Left kidney (tissue), 2 donors: ENCODE results near the gene RBX1. TPM values are rescaled to one million over a fixed set of nuclear protein-coding genes. Genes with fewer than 3 reads are reported as not detected.
"Not testable (repeated sequence)": the region's sequence is repeated elsewhere in the genome, so short reads cannot be mapped to it uniquely, and the experiment has no call there.

Experiments used
- DNase-seq: peaks from one replicate; pipeline ENCODE4 v3.0.0-alpha.2; 2013
- polyA plus RNA-seq: library from polyadenylated mRNA; unstranded; fragments of 120-200 nt; gene quantifications from one replicate; pipeline ENCODE4 v1.2.1, GENCODE V29; 2013; ENCODE audit not compliant: insufficient read length

Gene RBX1
- polyA plus RNA-seq, 1 donor = 71.4 TPM

DNA sequence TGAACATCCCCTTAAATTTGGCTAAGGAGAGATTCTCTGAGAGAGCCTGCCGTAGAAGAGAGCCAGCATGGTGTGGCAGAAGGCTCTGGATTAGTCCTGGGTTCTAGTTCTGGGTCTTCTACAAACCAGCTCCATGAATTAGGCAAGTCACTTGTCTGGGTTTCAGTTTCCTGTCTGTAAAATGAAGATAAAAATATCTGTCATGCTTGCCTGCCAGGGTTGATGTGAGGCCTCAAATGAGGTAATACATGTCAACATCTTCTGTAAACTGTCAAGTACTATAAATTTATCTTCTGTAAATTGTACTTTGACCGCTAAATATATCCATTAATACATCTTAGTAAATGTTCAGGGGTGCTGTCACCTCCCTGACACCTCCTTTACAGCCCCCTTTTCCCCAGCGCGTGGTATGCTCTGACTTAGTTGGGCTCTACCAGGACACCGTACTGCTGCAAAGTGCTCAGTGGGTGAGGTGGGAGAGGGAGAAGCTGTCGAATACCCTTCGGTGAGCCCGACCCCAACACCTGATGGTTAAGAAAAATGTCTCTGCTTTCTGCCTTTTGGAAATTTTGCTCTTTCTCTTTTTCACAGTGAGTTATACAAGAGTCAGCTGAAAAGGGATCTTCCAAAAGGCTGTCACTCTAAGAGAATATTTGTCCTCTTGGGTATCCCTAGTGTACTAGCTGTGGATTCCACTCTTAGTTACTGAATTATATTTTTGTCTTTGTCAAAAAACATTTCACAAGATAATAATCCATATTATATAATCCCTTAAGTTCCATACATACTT lies 15.0 kb downstream of the RBX1 start:
- no peak for DNase-seq

DNA sequence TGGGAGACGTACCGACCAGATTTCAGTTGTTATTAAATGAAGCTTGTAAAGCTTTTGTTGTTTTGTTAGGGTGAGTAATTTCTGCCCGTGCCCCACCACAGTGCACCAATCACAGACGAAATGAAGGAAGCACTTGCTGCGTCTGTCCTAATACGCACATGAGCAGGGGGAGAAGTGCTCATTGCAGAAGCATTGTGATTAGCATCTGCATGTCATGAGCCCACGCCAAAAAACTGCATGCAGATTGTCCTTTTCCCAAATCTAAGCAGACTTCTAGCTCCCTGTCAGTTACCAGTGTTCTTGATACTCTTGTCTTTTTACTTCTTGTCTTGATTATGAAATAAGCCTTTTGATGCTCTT lies 15.5 kb downstream of the RBX1 start:
- no peak for DNase-seq

DNA sequence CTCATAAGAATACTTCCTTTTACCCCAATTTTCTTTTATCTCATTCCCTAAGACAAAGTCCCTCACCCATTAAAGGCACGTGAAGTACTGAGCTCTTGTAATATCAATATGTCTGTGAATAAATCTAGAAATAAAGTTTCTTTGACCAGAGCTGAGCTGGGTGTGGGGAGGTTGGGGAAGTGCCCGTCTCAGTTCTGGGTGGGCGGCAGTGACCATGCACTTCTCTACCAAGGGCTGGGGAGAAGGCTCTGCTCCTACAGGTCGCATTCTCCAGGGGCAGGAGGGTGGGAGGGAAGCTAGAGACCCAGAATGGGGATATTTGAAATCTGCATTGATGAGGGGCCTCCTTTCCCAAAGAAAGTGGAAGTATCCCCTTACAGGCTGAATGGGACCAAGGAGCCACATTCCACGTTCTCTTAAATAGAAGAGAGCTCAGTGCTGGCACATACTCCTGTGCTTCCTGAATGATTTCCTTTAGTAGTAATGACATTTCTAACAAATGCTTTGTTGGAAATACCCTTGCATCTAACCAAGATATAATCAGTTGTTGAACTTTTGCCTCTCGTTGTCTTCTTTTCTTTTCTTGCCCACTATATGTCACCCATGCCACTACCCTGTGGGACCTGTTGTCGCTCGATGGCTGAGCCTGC lies 16.1 kb downstream of the RBX1 start:
- DNase-seq = no peak

DNA sequence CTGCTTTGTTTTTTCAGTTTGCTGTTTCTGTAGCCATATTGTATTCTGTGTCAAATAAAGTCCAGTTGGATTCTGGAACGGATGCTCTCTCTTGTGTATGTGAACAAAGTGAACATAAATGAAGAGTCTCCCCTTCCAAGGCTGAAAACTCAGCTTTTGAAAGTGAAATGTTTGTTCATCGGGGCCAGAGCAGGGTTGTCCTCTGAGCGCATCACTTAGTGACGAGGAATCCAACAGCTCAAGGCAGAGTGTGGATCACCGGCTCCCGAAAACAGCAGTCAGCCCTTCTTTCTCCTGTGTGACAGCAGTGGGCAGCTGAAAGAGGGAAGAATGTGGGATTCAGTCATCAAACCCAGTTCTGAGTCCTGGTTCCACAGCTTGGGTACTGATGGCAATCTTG lies 21.4 kb downstream of the RBX1 start:
- no peak for DNase-seq

DNA sequence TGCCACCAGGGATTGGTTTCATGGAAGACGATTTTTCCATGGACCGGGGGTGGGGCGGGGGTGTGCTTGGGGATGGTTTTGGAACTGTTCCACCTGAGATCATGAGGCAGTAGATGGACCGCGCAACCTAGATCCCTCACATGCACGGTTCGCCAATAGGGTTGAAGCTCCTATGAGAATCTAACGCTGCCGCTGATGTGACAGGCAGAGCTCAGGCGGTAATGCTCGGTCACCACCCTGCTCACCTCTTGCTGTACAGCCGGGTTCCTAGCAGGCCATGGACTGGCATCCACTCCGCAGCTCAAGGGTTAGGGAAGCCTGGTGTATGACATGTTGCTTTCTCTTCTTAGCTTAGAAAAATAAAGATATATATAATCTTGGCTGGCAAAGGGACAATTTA lies 22.0 kb downstream of the RBX1 start:
- no peak for DNase-seq

DNA sequence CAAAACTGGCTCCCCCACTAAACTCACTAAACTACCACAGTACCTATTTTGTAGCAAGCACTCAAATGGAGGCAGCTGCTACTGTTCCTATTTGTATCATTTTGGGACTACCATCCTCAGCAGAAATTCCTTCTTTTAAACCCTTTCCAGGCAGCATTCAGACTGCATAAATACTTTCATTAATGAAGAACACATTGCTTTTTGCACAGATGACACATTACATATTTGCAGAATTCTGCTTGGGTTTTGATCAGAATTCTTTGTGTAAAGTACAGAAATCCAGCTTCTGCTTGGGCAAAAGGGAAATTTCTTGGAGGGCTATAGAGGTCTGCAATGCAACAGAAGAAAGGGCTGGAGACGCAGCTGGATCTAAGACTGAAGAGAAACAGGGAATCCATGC lies 24.2 kb downstream of the RBX1 start:
- DNase-seq = no peak

DNA sequence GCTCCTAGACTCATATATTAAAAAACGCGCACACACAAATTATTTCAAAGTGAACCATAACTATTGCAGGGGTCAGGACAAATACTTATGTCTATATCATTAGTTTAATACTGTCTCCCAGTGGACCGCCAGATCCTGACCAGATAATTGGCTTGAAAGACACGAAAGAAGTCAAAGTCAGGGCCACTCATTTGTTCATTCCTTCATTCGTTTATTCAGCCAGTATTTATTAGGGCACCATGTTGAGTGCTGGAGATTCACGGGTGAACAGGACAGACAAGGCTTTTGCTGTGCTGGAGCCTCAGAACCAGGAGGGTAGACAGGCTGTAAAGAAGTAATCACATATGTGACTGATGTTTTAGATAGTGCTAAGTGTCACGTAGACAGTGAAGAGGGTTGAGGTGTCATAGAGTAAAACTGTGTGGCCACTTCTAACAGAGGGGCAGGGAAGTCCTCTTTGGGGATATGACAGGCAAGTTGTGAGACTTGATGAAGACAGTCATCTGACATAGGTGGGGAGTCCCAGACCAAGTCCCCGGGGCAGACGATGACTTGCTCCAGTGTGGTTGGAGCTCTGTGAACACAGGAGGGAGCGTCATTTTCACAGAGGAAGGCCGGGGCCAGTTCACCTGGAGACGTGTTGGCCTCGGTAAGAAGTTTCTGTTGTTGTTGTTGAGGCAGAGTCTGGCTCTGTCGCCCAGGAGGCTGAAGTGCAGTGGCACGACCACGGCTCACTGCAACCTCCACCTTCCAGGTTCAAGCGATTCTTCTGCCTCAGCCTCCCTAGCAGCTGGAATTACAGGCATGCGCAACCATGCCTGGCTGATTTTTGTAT lies 25.9 kb downstream of the RBX1 start:
- no peak for DNase-seq

DNA sequence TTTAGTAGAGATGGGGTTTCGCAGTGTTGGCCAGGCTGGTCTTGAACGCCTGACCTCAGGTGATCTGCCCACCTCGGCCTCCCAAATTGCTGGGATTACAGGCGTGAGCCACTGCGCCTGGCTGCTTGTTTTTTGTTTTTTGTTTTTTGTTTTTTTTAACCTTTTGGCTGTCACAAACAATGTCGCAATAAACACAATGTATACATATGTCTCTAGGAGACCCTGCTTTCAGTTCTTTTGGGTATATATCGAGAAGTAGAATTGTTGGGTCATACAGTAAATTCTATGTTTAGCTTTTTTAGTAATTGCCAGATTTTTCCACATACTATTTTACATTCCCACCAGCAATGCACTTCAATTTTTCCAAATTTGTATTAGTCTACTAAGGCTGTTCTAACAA lies 28.0 kb downstream of the RBX1 start:
- no peak for DNase-seq

DNA sequence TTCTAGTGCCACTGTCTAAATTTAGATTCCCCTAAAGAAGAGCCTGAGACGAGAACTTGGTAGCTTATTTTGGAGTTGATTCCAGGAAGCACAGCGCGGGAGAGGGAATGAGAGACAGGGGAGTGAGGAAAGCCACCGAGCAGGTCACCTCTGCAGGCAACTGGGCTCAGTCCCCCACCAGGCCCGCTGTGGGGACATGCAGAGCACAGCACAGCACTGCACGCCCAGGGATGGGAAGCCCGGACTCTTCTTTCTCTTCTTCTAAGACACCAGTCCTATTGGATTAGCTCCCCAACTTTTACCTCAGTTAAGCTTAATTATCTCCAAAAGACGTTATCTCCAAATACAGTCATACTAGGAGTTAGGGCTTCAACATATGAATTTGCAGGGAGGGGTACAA lies 28.7 kb downstream of the RBX1 start:
- DNase-seq = no peak

DNA sequence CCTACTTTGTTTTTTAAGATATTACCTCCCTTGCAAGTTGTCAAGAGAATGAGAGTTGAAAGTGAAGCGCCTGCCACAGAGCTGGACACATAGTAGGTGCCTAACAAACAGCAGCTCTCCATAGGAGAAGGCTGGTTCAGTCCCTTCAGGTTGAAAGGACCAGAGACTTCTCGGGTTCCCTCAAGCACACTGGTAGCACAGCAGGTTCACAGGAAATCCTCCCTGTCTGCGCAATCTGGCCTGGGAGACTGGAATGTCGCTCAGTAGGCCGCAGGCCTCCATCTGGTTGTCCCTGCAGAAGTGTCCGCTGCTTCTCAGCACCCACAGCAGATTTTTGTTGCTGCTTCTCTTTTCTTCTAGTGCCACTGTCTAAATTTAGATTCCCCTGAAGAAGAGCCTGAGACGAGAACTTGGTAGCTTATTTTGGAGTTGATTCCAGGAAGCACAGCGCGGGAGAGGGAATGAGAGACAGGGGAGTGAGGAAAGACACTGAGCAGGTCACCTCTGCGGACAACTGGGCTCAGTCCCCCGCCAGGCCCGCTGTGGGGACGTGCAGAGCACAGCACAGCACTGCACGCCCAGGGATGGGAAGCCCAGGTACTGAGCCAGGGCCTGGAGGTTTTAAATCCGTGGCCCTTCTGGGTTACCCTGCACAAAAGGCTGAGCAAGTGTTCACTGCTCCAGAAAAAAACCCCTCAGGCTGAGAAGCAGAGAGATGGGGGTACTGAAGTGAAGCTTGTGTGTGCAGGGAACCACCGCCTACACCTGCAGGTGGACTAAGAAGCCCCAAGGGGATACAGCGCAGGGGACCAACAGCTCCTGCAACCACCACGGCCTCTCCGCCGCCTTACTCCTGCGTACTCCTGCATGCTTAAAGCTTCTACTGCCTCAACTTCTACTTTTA lies 31.6 kb downstream of the RBX1 start:
- no peak for DNase-seq

DNA sequence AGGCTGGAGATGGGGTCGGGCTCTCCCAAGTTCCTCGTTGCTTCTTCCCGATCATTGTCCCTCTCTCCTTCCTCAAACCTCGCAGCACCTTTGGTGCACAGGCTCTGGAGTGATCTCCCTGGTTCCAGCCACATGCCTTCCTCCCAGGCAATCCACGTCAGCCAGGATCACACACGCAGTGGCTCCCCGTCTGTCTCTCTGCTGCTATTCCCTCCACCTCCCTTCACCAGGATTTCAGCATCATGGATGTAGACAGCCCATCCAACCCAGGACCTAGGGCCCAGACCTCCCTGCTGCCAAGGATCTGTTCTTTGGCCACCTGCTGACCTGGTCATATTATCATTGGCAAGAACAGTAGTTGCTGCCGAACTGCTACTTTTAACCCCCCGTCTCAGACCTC lies 40.1 kb downstream of the RBX1 start:
- DNase-seq = no peak

DNA sequence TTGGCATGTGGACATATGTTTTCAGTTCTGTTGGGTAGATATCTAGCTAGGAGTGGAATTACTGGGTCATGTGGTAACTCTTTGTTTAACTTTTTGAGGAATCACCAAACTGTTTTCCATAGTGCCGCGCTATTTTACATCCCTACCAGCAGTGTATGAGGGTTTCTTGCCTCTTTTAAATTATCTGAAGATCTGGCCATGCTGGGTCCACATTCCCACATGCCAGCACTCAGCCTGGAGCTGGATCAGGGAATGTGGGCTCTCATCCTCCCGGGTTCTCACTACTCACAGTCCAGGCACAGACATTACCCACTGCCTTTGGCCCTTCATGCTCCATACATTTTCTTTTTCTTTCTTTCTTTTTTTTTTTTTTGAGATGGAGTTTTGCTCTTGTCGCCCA lies 44.6 kb downstream of the RBX1 start:
- DNase-seq = no peak

DNA sequence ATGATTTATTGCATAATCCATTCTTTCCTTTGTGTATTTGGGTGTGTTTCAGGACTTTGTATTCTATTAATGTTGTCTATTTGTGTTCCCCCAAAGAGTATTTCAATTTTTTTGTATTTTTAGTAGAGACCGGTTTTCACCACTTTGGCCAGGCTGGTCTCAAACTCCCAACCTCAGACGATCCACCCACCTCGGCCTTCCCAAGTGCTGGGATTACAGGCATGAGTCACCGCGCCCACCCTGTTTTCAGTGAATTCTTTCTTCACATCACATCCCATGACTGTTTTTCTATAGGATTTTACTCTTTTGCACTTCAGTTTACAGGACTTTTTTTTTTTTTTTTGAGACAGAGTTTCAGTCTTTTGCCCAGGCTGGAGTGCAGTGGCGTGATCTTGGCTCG lies 46.3 kb downstream of the RBX1 start:
- no peak for DNase-seq

DNA sequence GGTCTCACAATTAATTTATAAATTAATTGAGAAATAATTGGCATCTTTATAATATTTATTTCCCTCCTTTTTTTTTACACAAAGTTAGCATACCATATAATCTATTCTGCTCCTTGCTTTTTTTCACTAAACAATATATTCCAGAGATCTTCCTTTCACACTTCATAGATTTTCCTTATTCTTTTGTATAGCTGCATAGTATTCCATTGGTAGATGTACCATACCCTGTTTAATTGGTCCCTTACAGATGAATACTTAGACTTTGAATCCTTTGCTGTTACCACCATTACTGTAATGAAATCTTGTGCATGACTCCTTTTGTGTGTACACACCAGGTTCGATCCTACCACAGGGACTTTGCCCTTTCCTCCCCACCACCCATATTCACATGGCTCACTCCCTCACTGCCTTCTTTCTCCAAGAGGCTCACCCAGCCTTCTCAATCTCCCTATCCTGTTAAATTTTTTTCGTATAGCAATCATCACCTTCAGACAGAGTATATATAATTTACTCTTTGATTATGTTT lies 48.9 kb downstream of the RBX1 start:
- DNase-seq = no peak

DNA sequence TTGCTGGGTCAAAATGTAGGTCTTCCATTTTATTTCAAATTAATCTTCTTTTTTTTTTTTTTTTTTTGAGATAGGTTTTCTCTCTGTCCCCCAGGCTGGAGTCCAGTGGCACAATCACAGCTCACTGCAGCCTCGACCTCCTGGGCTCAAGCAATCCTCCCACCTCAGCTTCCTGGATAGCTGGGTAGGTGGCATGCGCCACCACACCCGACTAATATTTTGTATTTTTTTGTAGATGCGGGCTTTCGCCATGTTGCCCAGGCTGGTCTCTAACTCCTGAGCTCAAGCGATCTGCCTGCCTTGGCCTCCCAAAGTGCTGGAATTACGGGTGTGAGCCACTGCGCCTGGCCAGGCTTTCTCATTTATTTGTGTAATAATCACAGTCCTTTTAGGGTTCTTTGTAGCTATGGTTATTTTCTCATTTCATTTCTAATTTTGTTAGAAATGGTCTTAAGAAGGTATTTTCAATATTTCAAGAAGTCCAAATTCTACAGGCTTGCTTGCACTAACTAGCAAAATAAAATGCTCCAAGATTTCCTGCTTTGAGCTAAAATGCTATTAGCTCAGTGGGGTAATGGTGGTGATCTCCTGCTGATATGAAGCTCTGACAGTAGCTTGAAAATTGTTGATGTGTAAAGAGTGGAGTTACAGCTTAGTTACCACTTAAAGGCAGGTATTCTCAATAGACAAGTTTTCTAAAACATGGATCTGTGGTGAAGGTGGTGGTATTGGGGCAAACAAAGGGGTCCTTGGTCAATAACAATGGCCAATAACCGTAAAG lies 50.0 kb downstream of the RBX1 start:
- DNase-seq = no peak

DNA sequence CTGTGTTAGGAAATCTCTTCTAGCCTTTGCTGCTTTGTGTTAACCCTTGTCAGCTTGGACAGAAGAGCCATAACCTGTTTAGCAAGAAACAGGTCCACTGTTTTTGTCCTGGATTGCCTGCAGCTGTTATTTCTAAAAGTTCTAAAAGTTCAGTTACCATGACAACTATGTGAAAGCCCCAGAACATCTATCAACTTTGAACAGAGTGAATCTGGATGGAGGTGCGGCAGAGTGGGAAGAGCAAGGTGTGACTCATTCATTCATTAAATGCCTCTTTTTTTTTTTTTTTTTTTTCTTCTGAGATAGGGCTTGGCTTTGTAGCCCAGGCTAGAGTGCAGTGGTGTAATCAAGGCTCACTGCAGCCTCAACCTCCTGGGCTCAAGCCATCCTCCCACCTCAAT lies 50.5 kb downstream of the RBX1 start:
- DNase-seq = no peak

DNA sequence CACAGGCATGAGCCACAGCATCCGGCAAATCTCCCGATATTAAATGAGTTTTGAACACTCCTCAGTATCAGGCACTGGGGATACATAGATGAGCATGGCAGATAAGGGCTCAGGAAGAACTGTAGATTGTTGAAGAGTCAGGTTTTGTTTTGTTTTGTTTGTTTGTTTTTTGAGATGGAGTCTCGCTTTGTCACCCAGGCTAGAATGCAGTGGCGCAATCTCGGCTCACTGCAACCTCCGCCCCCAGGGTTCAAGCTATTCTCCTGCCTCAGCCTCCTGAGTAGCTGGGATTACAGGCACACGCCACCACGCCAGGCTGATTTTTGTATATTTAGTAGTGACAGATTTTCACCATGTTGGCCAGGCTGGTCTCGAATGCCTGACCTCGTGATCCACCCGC lies 51.2 kb downstream of the RBX1 start:
- DNase-seq = not testable (repeated sequence)

DNA sequence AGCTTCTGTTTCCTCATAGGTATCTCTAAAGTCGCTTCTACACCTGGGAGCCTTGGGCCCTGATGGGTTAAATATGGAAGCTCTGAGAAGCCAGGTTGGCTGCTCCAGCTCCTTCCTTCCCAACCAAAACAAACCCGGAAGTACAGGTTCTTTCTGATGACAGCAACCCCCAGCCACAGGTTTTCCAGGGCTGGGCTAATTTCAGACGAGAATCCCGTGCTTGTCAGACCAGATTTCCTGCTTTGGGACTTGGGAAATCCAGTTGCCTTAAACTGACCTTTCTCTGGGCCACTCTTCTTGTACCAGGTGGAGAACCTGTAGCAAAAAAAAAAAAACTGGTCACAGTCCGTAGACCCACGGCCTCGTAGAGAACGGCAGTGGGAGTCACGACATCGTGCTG lies 51.9 kb downstream of the RBX1 start:
- DNase-seq = no peak

DNA sequence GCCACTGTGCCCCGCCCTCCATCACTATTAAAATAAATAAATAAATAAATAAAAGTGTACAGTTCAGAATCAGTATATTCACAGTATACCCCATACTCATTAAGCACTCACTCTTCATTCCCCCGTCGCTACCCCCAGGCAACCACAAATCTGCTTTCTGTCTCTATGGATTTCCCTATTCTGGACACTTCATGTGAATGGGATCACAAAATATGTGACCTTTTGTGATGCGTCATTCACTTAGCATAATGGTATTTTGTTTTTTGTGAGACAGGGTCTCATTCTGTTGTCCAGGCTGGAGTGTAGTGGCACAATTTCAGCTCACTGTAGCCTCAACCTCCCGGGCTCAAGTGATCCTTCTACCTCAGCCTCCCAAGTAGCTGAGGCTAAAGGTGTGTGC lies 52.8 kb downstream of the RBX1 start:
- no peak for DNase-seq

DNA sequence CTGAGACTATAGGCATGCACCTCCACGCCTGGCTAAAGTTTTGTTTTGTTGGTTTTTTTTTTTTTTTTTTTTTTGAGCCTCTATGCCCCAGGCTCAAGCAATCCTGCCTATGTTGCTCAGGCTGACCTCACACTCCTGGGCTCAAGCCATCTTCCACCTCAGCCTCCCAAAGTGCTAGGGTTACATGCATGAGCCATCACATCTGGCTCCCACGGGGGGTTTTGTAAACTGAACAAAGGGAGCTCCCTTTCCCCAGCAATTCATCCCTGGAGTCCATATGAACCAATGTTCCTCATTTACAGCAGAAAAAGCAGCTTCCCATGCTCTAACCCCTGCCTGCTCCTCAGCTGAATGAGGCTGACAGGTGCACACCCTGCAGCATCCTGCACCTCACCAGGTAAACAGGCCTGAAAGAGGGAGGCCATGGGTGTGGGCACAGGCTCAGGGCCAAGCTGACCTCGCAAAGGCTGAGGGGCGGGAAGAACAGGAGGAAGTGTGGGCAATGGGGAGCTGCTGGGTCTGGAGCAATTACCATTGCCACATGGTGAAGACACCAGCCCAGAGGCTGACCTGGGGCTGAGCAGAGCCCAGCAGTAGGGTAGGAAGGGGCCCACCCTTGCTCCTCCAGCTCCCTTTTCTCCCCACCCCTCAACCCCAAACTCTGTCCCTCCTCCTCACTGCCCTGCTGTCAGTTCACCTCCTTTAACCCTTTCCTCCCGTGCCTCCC lies 58.2 kb downstream of the RBX1 start:
- no peak for DNase-seq
